GM12892 (cell line): ENCODE data around the gene DUSP15.

Experiments used
- POLR2A ChIP-seq: IDR thresholded peaks from 2 replicates; pipeline ENCODE4 v1.6.1; 2011; ENCODE audit warnings: low read depth, low read length, control low read depth
- TAF1 ChIP-seq: IDR thresholded peaks from 2 replicates; pipeline ENCODE4 v1.6.1; 2011; ENCODE audit warnings: low read depth, mild to moderate bottlenecking, control low read depth, low read length, borderline replicate concordance

DNA sequence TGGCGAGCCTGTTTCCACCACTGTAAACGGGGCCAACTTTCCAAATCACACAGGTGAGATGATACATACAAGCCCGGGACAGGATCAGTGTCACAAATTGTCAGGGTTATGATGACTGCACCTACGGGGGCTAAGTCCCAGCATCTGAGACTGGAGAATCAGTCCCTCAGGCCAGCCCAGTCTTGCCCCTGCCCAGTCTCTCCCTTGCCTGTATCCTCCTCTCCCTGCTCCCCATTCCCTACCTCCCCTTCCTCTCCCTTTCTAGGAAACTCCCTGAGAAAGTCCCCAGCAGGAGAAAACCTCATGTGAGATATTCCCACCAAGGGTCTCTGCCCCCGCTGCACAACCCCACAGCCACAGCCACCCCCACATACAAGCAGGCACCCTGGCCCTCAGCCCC is 26.4 kb downstream of the DUSP15 start:
- no peak for TF ChIP-seq POLR2A
- no peak for TF ChIP-seq TAF1
